OCI-LY7 (cell line): ENCODE data around the gene TTF2. TPM values are rescaled to one million over a fixed set of nuclear protein-coding genes. Genes with fewer than 3 reads are reported as not detected.

ENCODE experiments used
- BruUV-seq: library from RNA; stranded (reverse); fragments of 400-500 nt; replicated peaks from 2 replicates; lab custom pipeline; 2021; lab: Mats Ljungman, UMichigan
- CTCF ChIA-PET: fragments of 300-600 bp; sonication (Branson Sonifier 250); formaldehyde crosslinking; loops from one replicate; lab custom pipeline; 2022; ENCODE audit warnings: antibody characterized with exemption; ENCODE audit not compliant: unreplicated experiment; lab: Charles Lee
- POLR2A ChIA-PET: fragments of 300-600 bp; sonication (Branson Sonifier 250); formaldehyde crosslinking; loops from one replicate; lab custom pipeline; 2022; ENCODE audit warnings: antibody characterized with exemption; lab: Charles Lee
- DNase-seq: peaks from one replicate; pipeline ENCODE4 v3.0.0-alpha.2; 2015; ENCODE audit warnings: low spot score
- H2AFZ ChIP-seq: fragments of 200-600 bp; sonication (generic), shearing (Covaris generic); 2 replicates; pipeline ENCODE4 v1.6.1; 2014; ENCODE audit warnings: mild to moderate bottlenecking, antibody characterized with exemption, low read length, moderate library complexity
- H3K27ac ChIP-seq: fragments of 200-600 bp; sonication (generic); 2 replicates; pipeline ENCODE4 v1.5.1; 2014; ENCODE audit warnings: mixed run types, low read depth, mild to moderate bottlenecking, moderate library complexity, low read length, inconsistent platforms; ENCODE audit not compliant: poor library complexity, severe bottlenecking
- H3K36me3 ChIP-seq: fragments of 200-600 bp; sonication (generic); 2 replicates; pipeline ENCODE4 v1.6.1; 2014; ENCODE audit warnings: mild to moderate bottlenecking, antibody characterized with exemption, low read length, moderate library complexity, mixed read lengths; ENCODE audit not compliant: insufficient read depth
- H3K4me1 ChIP-seq: fragments of 200-600 bp; sonication (generic); 2 replicates; pipeline ENCODE4 v1.5.1; 2014; ENCODE audit warnings: mild to moderate bottlenecking, low read length; ENCODE audit not compliant: insufficient read depth, poor library complexity, severe bottlenecking
- H3K4me2 ChIP-seq: fragments of 200-600 bp; sonication (generic); 2 replicates; pipeline ENCODE4 v1.6.1; 2014; ENCODE audit warnings: mild to moderate bottlenecking, low read length
- H3K4me3 ChIP-seq: fragments of 200-600 bp; sonication (generic); 2 replicates; pipeline ENCODE4 v1.5.1; 2014; ENCODE audit warnings: mild to moderate bottlenecking, low read depth, low read length; ENCODE audit not compliant: poor library complexity, severe bottlenecking
- H3K79me2 ChIP-seq: fragments of 200-600 bp; sonication (generic); 2 replicates; pipeline ENCODE4 v1.6.1; 2016; ENCODE audit warnings: low read depth, mild to moderate bottlenecking, low read length, moderate library complexity, mixed read lengths; ENCODE audit not compliant: insufficient read depth
- H3K9me2 ChIP-seq: fragments of 200-600 bp; sonication (generic); 2 replicates; pipeline ENCODE4 v1.6.1; 2016; ENCODE audit warnings: mild to moderate bottlenecking, low read length, mixed read lengths; ENCODE audit not compliant: insufficient read depth
- H3K9me3 ChIP-seq: fragments of 200-600 bp; sonication (generic); 2 replicates; pipeline ENCODE4 v1.6.1; 2014; ENCODE audit warnings: mild to moderate bottlenecking, mixed run types, low read length, mixed read lengths
- H4K20me1 ChIP-seq: fragments of 200-600 bp; sonication (generic); 2 replicates; pipeline ENCODE4 v1.6.1; 2014; ENCODE audit warnings: mild to moderate bottlenecking, antibody characterized with exemption, low read length, moderate library complexity, mixed read lengths; ENCODE audit not compliant: insufficient read depth
- CTCF ChIP-seq: fragments of 200-600 bp; sonication (generic); conservative IDR thresholded peaks from 2 replicates; pipeline ENCODE4 v1.5.1; 2014; ENCODE audit warnings: mild to moderate bottlenecking, antibody characterized with exemption, low read length, moderate library complexity, mixed read lengths
- EZH2phosphoT487 ChIP-seq: fragments of 200-600 bp; sonication (generic); IDR thresholded peaks from 2 replicates; pipeline ENCODE4 v1.6.1; 2018; ENCODE audit warnings: low read depth, borderline replicate concordance, mild to moderate bottlenecking, mixed run types, antibody characterized with exemption, low read length, moderate library complexity, mixed read lengths
- intact Hi-C: fragments of 100-400 bp; cut with micrococcal nuclease; formaldehyde crosslinking; loops from one replicate; pipeline ENCODE4 v1.10.0; 2022; ENCODE audit not compliant: unreplicated experiment
- total RNA-seq, 2 experiments: library from RNA; depleted of rRNA in 1 of 2; stranded (reverse); fragments of >200 nt in 1 of 2; shearing (Covaris generic) in 1 of 2; gene quantifications; 2 replicates each; pipeline ENCODE4 v1.2.3, GENCODE V29; 2014 to 2022

Gene TTF2
- total RNA-seq, 2 experiments from 2014 or later: 81.3 to 133 TPM

- no peaks in the 10 kb centered on the region for H3K9me2 ChIP-seq
- H4K20me1 ChIP-seq: no peaks in the 10 kb centered on the region
- intact Hi-C loops: no loop called here
- no peaks in the 10 kb centered on the region for H3K4me1 ChIP-seq
- no peak overlapping the region for H2AFZ ChIP-seq
- H3K79me2 ChIP-seq: no peaks in the 10 kb centered on the region
- DNase-seq: no peak
- H3K9me3 ChIP-seq: no peaks in the 10 kb centered on the region
- H3K4me2 ChIP-seq: no peak overlapping the region
- no peaks in the 10 kb centered on the region for H3K36me3 ChIP-seq
- BruUV-seq: no TSS peak
- TF ChIP-seq EZH2phosphoT487 (no peak), CTCF (no peak)
- ChIA-PET CTCF (no interaction called here), POLR2A (interaction anchor here (0.7 to 0.9 kb wide), 2 partner anchors 21 kb away, joined by 3 to 4 read pairs; no protein-coding TSS in a partner anchor)
- H3K4me3 ChIP-seq: no peak overlapping the region
- no peak overlapping the region for H3K27ac ChIP-seq
These were observed 43.1 kb upstream of the TTF2 start for GRCh38 chr1:117017062-117017461.

GRCh38 chr1:117017648-117018047 is 42.5 kb upstream of the TTF2 start:
- no peaks in the 10 kb centered on the region for H4K20me1 ChIP-seq
- intact Hi-C loops: no loop called here
- H3K9me2 ChIP-seq: no peaks in the 10 kb centered on the region
- TF ChIP-seq CTCF (no peak), EZH2phosphoT487 (no peak)
- no peak overlapping the region for H2AFZ ChIP-seq
- H3K79me2 ChIP-seq: no peaks in the 10 kb centered on the region
- CTCF ChIA-PET: no interaction called here
- H3K4me3 ChIP-seq: no peak overlapping the region
- H3K4me2 ChIP-seq: no peak overlapping the region
- no peaks in the 10 kb centered on the region for H3K9me3 ChIP-seq
- DNase-seq: no peak
- BruUV-seq: no TSS peak
- no peak overlapping the region for H3K27ac ChIP-seq
- POLR2A ChIA-PET: interaction anchor here (0.7 kb wide), 1 partner anchor 21 kb away, joined by 4 read pairs; no protein-coding TSS in a partner anchor
- H3K4me1 ChIP-seq: no peaks in the 10 kb centered on the region
- no peaks in the 10 kb centered on the region for H3K36me3 ChIP-seq

DNA sequence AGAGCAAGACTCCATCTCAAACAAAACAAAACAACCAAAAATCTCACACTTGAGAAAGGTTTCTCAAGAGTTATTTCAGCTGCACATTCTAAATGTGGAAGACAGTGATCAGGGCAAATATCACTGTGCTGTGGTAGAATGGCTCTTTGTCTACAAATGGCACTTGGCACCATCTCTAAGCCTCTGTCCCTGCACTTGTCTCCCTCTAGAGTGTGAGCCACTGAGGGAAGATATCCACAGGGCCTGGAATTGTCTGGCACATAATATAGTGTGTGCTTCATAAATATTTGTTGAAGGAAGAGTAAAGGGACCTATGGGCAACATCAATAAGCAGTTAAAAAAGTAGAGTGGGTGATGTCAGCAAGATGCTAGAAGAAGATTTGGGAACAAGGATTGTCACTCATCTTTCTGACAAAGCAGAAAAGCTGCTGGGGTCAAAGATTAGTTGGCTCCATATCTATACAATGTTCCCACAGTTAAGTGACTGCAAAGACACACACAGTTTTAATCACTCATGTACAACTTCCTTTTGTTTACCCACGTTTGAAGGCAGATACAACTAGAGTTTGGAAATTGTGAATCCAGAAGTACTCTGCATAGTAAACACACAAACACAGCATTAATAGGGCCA is 39.5 kb upstream of the TTF2 start:
- no peak overlapping the region for H3K4me2 ChIP-seq
- no TSS peak for BruUV-seq
- no peaks in the 10 kb centered on the region for H4K20me1 ChIP-seq
- H3K79me2 ChIP-seq: no peaks in the 10 kb centered on the region
- no peaks in the 10 kb centered on the region for H3K36me3 ChIP-seq
- DNase-seq: no peak
- H3K9me2 ChIP-seq: no peaks in the 10 kb centered on the region
- H2AFZ ChIP-seq: no peak overlapping the region
- no peaks in the 10 kb centered on the region for H3K4me1 ChIP-seq
- no peak for TF ChIP-seq EZH2phosphoT487
- no peak for TF ChIP-seq CTCF
- CTCF ChIA-PET: no interaction called here
- no peak overlapping the region for H3K4me3 ChIP-seq
- POLR2A ChIA-PET: no interaction called here
- no peaks in the 10 kb centered on the region for H3K9me3 ChIP-seq
- H3K27ac ChIP-seq: no peak overlapping the region
- intact Hi-C loops: no loop called here
